GM20000 (cell line): Measurements from ENCODE around the gene ABI2.

Experiments
- DNase-seq: peaks from one replicate; pipeline ENCODE4 v3.0.0; 2012; ENCODE audit warnings: low spot score
- TF ChIP-seq, protein P1 (sequence below): IDR thresholded peaks from 2 replicates; pipeline ENCODE4 v1.5.1; 2012; ENCODE audit warnings: mild to moderate bottlenecking, control low read depth; ENCODE audit errors: extremely low read depth, missing control alignments

ABI2 gene

DNA sequence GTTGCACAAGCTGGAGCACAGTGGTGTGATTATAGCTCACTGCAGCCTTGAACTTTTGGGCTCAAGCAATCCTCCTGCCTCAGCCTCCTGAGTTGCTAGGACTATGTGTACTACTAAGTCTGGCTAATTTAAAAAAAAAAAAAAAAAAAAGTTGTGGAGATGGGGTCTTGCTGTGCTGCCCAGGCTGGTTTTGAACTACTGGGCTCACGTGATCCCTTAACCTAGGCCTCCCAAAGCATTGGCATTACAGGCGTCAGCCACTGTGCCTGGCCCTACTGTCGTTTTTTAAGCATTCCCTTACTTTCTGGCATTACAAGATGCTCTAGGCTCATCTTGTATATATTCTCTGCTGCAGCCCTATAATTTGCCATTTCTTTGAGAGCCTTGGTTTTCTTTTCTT is 118.6 kb downstream of the ABI2 start:
- TF ChIP-seq, protein P1, sequence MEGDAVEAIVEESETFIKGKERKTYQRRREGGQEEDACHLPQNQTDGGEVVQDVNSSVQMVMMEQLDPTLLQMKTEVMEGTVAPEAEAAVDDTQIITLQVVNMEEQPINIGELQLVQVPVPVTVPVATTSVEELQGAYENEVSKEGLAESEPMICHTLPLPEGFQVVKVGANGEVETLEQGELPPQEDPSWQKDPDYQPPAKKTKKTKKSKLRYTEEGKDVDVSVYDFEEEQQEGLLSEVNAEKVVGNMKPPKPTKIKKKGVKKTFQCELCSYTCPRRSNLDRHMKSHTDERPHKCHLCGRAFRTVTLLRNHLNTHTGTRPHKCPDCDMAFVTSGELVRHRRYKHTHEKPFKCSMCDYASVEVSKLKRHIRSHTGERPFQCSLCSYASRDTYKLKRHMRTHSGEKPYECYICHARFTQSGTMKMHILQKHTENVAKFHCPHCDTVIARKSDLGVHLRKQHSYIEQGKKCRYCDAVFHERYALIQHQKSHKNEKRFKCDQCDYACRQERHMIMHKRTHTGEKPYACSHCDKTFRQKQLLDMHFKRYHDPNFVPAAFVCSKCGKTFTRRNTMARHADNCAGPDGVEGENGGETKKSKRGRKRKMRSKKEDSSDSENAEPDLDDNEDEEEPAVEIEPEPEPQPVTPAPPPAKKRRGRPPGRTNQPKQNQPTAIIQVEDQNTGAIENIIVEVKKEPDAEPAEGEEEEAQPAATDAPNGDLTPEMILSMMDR = no peak
- no peak for DNase-seq

DNA sequence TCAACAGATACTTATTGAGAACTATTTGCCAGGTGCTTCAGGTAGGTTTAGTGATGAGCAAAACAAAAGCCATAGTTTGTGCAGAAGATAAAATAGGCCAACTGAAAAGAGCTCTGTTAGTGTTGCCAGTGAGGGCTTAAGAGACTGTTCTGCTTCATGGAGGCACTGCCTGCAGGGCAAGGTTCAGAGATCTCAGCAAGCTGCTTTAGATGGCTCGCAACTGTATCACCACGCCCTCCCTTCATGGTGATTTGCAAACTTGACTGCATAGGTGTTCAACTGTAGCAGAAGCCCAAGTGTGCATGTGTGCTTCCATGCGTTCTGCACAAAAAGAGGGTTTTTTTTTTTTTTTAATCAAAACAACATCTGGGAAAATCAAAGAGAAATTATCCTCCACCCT is 122.4 kb downstream of the ABI2 start:
- TF ChIP-seq, protein P1 = no peak

DNA sequence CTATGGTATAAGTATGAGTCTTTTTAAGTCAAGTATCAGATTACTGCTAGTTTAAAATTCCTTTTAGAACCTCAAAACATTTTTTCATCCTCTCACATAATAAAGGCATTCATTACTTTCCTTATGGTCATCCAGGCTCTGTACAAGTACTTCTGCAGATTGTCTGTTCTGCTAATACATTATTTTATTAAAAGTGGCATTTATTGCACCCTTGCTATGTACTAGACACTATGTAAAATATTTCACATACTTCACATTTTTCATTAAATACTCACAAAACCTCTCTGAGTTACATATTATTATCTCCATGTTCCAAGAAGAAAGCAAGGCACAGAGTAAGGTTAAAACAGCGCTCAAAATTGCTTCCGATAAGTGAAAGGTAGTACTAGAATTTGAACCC is 122.8 kb downstream of the ABI2 start:
- TF ChIP-seq, protein P1 = no peak
- DNase-seq = no peak

More for the DNA sequence above, 122.4 kb downstream of the ABI2 start:
- no peak for DNase-seq

DNA sequence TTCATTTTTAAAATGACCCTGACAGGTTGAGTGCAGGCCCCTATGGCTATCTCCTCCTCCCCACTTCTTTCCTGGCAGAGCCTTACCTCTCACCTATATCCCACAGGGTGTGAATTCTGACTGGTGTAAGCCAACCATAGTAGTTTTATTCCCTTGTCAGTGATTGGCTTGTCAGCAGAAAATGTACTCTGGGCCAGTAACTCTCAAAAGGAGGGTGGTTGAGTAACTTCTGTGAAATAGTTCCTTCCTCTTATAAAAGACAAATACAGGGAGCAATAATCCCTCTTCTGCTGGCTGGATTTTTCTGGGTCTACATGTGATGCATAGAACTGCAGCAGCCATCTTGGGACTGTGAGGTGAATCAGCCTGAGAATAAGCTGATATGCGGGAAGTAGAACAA is 123.5 kb downstream of the ABI2 start:
- TF ChIP-seq, protein P1 = no peak
- no peak for DNase-seq

DNA sequence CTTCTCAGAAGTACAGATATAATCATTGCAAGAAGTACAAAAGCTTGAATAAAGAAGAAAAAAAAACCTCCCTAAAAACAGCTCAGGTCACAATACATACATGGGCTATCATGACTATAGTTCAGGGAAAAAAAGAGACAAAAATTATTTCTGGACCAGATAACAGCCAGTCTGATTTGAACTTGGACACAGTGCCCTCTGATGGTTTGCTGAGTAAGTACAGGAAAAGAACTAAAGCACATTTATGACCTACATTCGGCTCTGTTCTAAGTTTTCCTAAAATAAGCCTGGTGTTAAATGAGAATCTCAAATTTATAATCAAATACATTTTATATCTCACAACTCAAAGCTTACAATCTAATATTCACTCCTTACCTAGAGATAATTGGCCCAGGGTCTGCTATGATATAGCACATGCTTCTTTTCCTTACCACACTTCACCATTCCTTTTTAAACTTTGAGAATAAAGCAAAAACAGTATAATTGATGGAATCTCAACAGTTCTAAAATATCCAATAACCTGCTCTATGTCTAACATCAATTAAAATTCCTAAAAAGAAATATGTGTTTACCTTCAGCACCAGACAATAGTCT is 125.8 kb downstream of the ABI2 start:
- DNase-seq = peak; percentile 52
- TF ChIP-seq, protein P1 = peak; percentile 51

DNA sequence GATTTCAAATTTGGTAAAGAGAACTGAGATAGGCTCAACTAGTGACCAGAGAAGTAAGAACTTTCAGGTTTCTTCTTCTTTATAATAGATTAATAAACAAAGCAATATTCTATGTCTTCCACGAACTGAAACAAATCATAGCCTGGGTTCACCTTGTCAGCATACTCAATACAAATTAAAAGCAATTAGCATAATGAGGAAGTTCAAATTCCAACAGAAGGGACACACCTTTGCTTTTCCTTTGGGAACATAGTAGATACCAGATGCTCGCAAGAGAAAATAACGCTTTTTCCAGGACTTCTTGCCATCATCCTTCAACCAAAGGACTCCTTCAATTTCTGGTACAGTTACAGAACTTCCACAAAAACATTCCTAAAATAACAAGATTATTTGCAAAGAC is 127.0 kb downstream of the ABI2 start:
- no peak for DNase-seq

DNA sequence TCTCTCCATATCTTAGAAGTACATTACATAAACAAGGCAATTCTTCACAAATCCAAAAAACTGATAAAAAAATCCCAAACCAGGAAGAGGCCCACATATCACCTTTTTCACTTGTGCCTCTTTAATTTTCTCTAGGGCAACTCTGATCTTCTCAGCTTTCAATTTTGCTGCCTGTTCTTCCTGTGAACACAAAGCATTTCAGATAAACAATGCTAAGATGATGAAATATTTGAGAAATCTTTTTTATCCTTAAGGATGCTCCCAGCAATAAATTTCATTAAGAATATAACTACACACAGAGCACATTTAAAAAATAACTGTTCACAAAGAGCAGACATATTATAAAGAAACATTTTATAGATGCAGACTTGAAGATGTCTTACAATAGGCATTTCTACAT is 133.6 kb downstream of the ABI2 start:
- TF ChIP-seq, protein P1 = no peak
- no peak for DNase-seq

More for the DNA sequence above, 127.0 kb downstream of the ABI2 start:
- TF ChIP-seq, protein P1 = no peak
